ENCODE results near the gene SERPINE3.

The SERPINE3 gene
- long read RNA-seq, donor 1: 0 reads
- long read RNA-seq, donor 2: 0 reads
- long read RNA-seq, donor 3: 0 reads
- long read RNA-seq, donor 4, partial matches to known transcripts: 8 of 8 reads
- long read RNA-seq, donor 4, other reads (novel, unspliced or antisense): 0 of 8 reads
- long read RNA-seq, donor 5: 0 reads
- long read RNA-seq, donor 6: 0 reads
- long read RNA-seq, donor 7: 0 reads
- long read RNA-seq, donor 8: 0 reads

GRCh38 chr13:51339354-51339753 lies at the start of gene SERPINE3:
SERPINE3 (plus strand) TSS chr13:51339691; CDS start chr13:51341092, 1,401 bp downstream.
- no peak for DNase-seq

- DNase-seq: no peak
Measured at GRCh38 chr13:51291341-51291740, 48.1 kb upstream of the SERPINE3 start.

- no peak for DNase-seq
Measured at GRCh38 chr13:51292000-51292565, 47.4 kb upstream of the SERPINE3 start.

GRCh38 chr13:51297556-51297955 lies 41.9 kb upstream of the SERPINE3 start:
- no peak for DNase-seq

GRCh38 chr13:51298812-51299211 lies 40.7 kb upstream of the SERPINE3 start:
- no peak for DNase-seq

GRCh38 chr13:51303063-51303552 lies 36.4 kb upstream of the SERPINE3 start:
- DNase-seq: no peak

GRCh38 chr13:51303882-51304281 lies 35.6 kb upstream of the SERPINE3 start:
- no peak for DNase-seq

GRCh38 chr13:51305271-51305967 lies 34.1 kb upstream of the SERPINE3 start:
- no peak for DNase-seq

- DNase-seq: no peak
Measured at GRCh38 chr13:51308781-51309180, 30.7 kb upstream of the SERPINE3 start.

- no peak for DNase-seq
Measured at GRCh38 chr13:51311231-51311630, 28.3 kb upstream of the SERPINE3 start.

- DNase-seq: no peak
Measured at GRCh38 chr13:51311957-51312520, 27.5 kb upstream of the SERPINE3 start.

- DNase-seq: no peak
Measured at GRCh38 chr13:51313619-51314018, 25.9 kb upstream of the SERPINE3 start.

GRCh38 chr13:51317262-51317661 lies 22.2 kb upstream of the SERPINE3 start:
- no peak for DNase-seq

- no peak for DNase-seq
Measured at GRCh38 chr13:51318015-51318414, 21.5 kb upstream of the SERPINE3 start.

GRCh38 chr13:51318876-51319275 lies 20.6 kb upstream of the SERPINE3 start:
- no peak for DNase-seq

GRCh38 chr13:51321836-51322235 lies 17.7 kb upstream of the SERPINE3 start:
- DNase-seq: no peak

- DNase-seq: no peak
Measured at GRCh38 chr13:51322826-51323225, 16.7 kb upstream of the SERPINE3 start.

- DNase-seq: no peak
Measured at GRCh38 chr13:51323824-51324511, 15.5 kb upstream of the SERPINE3 start.

- no peak for DNase-seq
Measured at GRCh38 chr13:51324714-51325420, 14.6 kb upstream of the SERPINE3 start.

- DNase-seq: no peak
Measured at GRCh38 chr13:51325837-51326236, 13.7 kb upstream of the SERPINE3 start.

- DNase-seq: no peak
Measured at GRCh38 chr13:51326777-51327176, 12.7 kb upstream of the SERPINE3 start.

- DNase-seq: no peak
Measured at GRCh38 chr13:51327961-51328360, 11.5 kb upstream of the SERPINE3 start.

Data from right kidney (tissue), 9 donors.